Gastrocnemius medialis (tissue), 4 donors: ENCODE measurements around the gene EVC2. TPM values are rescaled to one million over a fixed set of nuclear protein-coding genes. Genes with fewer than 3 reads are reported as not detected.

Experiments used
- ATAC-seq, 2 donors: fragments of 150-250 bp; one replicate each; pipeline ENCODE4 v1.9.1; 2016
- DNase-seq, 2 donors: peaks; one replicate each; pipeline ENCODE4 v3.0.0-alpha.2; 2019
- H3K27ac ChIP-seq, 4 donors: fragments of 200-600 bp; sonication (generic); 1 replicate in 1 of 4; 2 replicates in 3 of 4; pipeline ENCODE4 v1.5.1; 2016 to 2018; ENCODE audit warnings: mild to moderate bottlenecking in 2 of 4, moderate library complexity in 1 of 4
- H3K27me3 ChIP-seq, 3 donors: fragments of 200-600 bp; sonication (generic) in 2 of 3; 1 replicate in 1 of 3; 2 replicates in 2 of 3; pipeline versions ENCODE4 v1.5.1 to v1.6.0; 2016 to 2019; ENCODE audit warnings: mild to moderate bottlenecking in 1 of 3, moderate library complexity in 1 of 3
- H3K36me3 ChIP-seq, 2 donors: fragments of 200-600 bp; sonication (generic) in 1 of 2; one replicate each; pipeline ENCODE4 v1.5.1; 2017 to 2018
- H3K4me1 ChIP-seq, 2 donors: fragments of 200-600 bp; sonication (generic) in 1 of 2; one replicate each; pipeline ENCODE4 v1.5.1; 2016 to 2017; ENCODE audit warnings: mild to moderate bottlenecking in 2 of 2
- H3K4me3 ChIP-seq, 4 donors: fragments of 200-600 bp; sonication (generic) in 3 of 4; 1 replicate in 1 of 4; 2 replicates in 3 of 4; pipeline ENCODE4 v1.5.1; 2016 to 2019; ENCODE audit warnings: mild to moderate bottlenecking in 2 of 4
- H3K9me3 ChIP-seq, 3 donors: fragments of 200-600 bp; sonication (generic) in 2 of 3; 1 replicate in 1 of 3; 2 replicates in 2 of 3; pipeline ENCODE4 v1.5.1; 2016 to 2019
- POLR2A ChIP-seq, 2 donors: fragments of 450-650 bp; IDR thresholded peaks; one replicate each; pipeline ENCODE4 v1.6.1; 2017; ENCODE audit warnings: antibody characterized with exemption in 2 of 2, mild to moderate bottlenecking in 2 of 2, moderate library complexity in 2 of 2
- in situ Hi-C, 4 donors: fragments of 200-750 bp; cut with MboI; loops; one replicate each; pipeline versions ENCODE4 v1.15.0 to v1.8.0; 2017; ENCODE audit warnings: low sequenced_read_pairs in 4 of 4
- intact Hi-C: fragments of 100-400 bp; cut with DNase I; formaldehyde crosslinking; loops from one replicate; pipeline ENCODE4 v1.15.1; 2023; ENCODE audit warnings: low total_unique reads
- total RNA-seq, 4 donors: library from RNA; depleted of rRNA; stranded (reverse); fragments of >200 nt; gene quantifications; one replicate each; pipeline versions ENCODE4 v1.1.0 to v1.2.3, GENCODE V29; 2016
- TF ChIP-seq, protein P1 (sequence below), 5 experiments: fragments of 450-650 bp in 3 of 5; fragments of 200-600 bp in 2 of 5; sonication (generic) in 2 of 5; IDR thresholded peaks in 4 of 5; conservative IDR thresholded peaks in 1 of 5; 1 replicate in 4 of 5; 2 replicates in 1 of 5; pipeline ENCODE4 v1.5.1; 2016 to 2019; ENCODE audit warnings: antibody characterized with exemption in 5 of 5, mild to moderate bottlenecking in 3 of 5, moderate library complexity in 3 of 5

EVC2 gene
- total RNA-seq, 4 donors from 2014 or later = 0.62 to 1.7 (median 1.5) TPM

DNA sequence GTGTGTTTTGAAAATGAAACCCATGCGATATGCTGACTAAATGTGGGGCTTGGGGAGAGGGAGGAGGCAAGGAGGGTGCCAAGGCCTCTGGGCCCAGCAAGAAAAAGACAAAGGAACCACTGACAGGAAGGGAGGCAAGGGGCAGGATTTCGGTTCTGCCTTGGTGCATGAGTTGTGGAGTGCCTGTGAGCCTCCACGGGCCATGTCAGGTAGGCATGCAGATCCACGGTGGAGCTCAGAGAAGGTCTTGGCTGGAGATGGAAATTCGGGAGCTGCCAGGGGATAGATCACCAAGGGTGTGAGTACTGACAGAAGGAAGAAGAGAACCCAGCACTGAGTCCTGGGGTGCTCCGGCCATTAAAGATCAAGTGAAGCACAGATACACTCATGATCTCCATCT lies 4.1 kb downstream of the EVC2 start:
- TF ChIP-seq POLR2A (IDR thresholded peaks at IDR 0.05) = no peak
- TF ChIP-seq, protein P1, sequence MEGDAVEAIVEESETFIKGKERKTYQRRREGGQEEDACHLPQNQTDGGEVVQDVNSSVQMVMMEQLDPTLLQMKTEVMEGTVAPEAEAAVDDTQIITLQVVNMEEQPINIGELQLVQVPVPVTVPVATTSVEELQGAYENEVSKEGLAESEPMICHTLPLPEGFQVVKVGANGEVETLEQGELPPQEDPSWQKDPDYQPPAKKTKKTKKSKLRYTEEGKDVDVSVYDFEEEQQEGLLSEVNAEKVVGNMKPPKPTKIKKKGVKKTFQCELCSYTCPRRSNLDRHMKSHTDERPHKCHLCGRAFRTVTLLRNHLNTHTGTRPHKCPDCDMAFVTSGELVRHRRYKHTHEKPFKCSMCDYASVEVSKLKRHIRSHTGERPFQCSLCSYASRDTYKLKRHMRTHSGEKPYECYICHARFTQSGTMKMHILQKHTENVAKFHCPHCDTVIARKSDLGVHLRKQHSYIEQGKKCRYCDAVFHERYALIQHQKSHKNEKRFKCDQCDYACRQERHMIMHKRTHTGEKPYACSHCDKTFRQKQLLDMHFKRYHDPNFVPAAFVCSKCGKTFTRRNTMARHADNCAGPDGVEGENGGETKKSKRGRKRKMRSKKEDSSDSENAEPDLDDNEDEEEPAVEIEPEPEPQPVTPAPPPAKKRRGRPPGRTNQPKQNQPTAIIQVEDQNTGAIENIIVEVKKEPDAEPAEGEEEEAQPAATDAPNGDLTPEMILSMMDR (IDR thresholded peaks at IDR 0.05 in 4 of 5, conservative IDR thresholded peaks at IDR 0.05 in 1 of 5) = no peak
- intact Hi-C loops = no loop called here
- no peak for DNase-seq
- in situ Hi-C loops = no loop called here
- H3K27me3 ChIP-seq = peaks cover 8 to 14% (median 13%) of the 10 kb centered on the region in 3 donors
- no peaks in the 10 kb centered on the region for H3K36me3 ChIP-seq
- no peaks in the 10 kb centered on the region for H3K9me3 ChIP-seq
- no peak overlapping the region for H3K4me3 ChIP-seq
- no peak for ATAC-seq
- H3K4me1 ChIP-seq = no peaks in the 10 kb centered on the region
- H3K27ac ChIP-seq = no peak overlapping the region

DNA sequence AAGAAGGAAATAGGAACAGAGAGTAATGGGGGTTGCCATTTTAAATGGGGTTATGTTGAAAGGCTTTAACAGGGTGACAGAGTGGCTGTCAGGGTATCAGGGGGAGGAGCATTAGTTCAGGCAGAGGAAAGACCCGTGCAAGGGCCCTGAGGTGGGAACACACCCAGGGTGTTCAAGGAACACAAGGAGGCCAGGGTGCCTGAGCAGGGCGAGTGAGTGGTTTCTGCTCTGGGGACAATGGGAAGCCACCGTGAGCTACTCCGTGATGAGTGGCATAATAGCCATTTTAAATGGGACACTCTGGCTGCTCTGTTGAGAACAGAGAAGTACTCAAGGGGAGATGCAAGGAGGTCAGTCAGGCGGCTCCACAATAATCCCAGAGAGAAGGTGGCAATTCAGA lies 4.5 kb downstream of the EVC2 start:
- ATAC-seq (no peak), DNase-seq (no peak)
- no peak overlapping the region for H3K27ac ChIP-seq
- H3K9me3 ChIP-seq = no peaks in the 10 kb centered on the region
- H3K4me1 ChIP-seq = no peaks in the 10 kb centered on the region
- H3K4me3 ChIP-seq = no peak overlapping the region
- no peak for TF ChIP-seq POLR2A (IDR thresholded peaks at IDR 0.05)
- TF ChIP-seq, protein P1 (IDR thresholded peaks at IDR 0.05 in 4 of 5, conservative IDR thresholded peaks at IDR 0.05 in 1 of 5) = no peak
- intact Hi-C loops (no loop called here), in situ Hi-C loops (no loop called here)
- H3K36me3 ChIP-seq = no peaks in the 10 kb centered on the region
- H3K27me3 ChIP-seq = peaks cover 4 to 10% (median 10%) of the 10 kb centered on the region in 3 donors

DNA sequence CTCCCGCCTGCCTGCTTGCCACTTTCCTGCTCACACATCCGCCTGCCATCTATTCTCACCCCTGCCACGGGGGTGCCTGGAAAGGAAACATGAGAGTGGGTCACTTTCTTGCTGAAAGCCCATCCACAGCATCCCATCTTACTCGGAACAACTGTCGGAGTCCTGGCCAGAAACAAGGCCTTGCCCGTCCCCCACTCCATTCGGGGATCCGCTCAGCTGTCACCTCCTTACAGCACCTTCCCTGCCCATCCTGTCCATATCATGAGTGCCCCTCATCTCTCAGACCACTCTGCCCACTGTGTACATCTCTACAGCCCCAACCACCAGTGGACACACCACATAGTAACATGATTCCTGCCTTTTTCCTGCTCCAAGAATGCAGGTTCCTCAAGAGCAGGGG lies 6.4 kb downstream of the EVC2 start:
- H3K9me3 ChIP-seq = no peaks in the 10 kb centered on the region
- no peak overlapping the region for H3K27ac ChIP-seq
- H3K27me3 ChIP-seq = peaks cover 0 to 6% (median 0%) of the 10 kb centered on the region in 3 donors
- H3K4me1 ChIP-seq = no peaks in the 10 kb centered on the region
- H3K36me3 ChIP-seq = no peaks in the 10 kb centered on the region
- in situ Hi-C loops (no loop called here), intact Hi-C loops (no loop called here)
- no peak for ATAC-seq
- no peak overlapping the region for H3K4me3 ChIP-seq
- DNase-seq = no peak
- TF ChIP-seq, protein P1 (IDR thresholded peaks at IDR 0.05 in 4 of 5, conservative IDR thresholded peaks at IDR 0.05 in 1 of 5) = no peak
- no peak for TF ChIP-seq POLR2A (IDR thresholded peaks at IDR 0.05)

DNA sequence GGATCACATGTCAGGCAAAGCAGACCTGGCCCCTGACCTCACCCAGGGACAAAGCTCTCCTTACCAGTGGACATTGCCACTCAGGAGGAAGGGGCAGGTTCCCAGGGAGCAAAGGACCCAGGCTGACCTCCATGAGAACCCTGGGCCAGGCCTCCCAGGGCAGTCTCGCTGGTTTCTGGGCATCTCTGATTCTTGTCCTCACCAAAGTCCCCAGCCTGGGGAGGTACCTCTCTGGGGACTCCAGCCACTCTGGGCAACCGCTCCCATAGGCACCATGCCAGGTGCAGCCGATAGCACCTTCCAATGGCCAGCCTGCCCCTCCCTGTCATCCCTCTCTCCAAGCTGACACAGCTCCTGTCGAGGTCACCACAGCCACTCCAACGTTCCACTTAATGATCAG lies 7.9 kb downstream of the EVC2 start:
- DNase-seq (no peak), ATAC-seq (no peak)
- no peak overlapping the region for H3K4me3 ChIP-seq
- no peaks in the 10 kb centered on the region for H3K27me3 ChIP-seq
- H3K4me1 ChIP-seq = no peaks in the 10 kb centered on the region
- TF ChIP-seq POLR2A (IDR thresholded peaks at IDR 0.05) = no peak
- TF ChIP-seq, protein P1 (IDR thresholded peaks at IDR 0.05 in 4 of 5, conservative IDR thresholded peaks at IDR 0.05 in 1 of 5) = no peak
- no peaks in the 10 kb centered on the region for H3K9me3 ChIP-seq
- intact Hi-C loops (no loop called here), in situ Hi-C loops (no loop called here)
- H3K27ac ChIP-seq = no peak overlapping the region
- no peaks in the 10 kb centered on the region for H3K36me3 ChIP-seq

DNA sequence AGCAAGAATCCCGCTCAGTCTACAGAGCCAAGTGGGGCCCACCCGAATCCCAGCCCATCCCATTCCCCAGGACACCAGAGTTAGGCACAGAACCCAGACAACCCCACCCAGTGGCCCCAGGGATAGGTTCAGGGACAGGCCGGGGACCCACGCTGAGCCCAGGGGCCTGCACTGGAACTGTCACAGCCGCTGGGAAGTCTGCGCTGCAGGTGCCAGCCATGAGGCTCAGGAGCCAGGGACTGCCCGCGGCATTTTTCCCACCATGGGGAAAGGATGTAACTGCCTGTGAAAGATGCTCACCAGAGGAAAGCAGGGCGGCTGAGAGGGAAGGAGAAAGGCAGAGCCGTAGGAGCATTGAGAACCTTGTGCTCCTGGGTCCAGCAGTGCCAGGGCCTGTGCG lies 12.0 kb downstream of the EVC2 start:
- Histone ChIP-seq H3K9me3 (no peaks in the 10 kb centered on the region), H3K27ac (no peak overlapping the region), H3K4me3 (no peak overlapping the region), H3K36me3 (no peaks in the 10 kb centered on the region), H3K27me3 (no peaks in the 10 kb centered on the region), H3K4me1 (no peaks in the 10 kb centered on the region)
- intact Hi-C loops (no loop called here), in situ Hi-C loops (no loop called here)
- ATAC-seq (no peak), DNase-seq (no peak)
- no peak for TF ChIP-seq POLR2A (IDR thresholded peaks at IDR 0.05)
- TF ChIP-seq, protein P1 (IDR thresholded peaks at IDR 0.05 in 4 of 5, conservative IDR thresholded peaks at IDR 0.05 in 1 of 5) = no peak
